GM19025 (cell line): ENCODE data around the gene SRSF7.
"Not testable (repeated sequence)": the region's sequence is repeated elsewhere in the genome, so short reads cannot be mapped to it uniquely, and the experiment has no call there.

Source experiments
- ATAC-seq: cut with Tn5 transposase; IDR thresholded peaks from one replicate; pipeline ENCODE4 v1.9.1; 2021; ENCODE audit warnings: mild to moderate bottlenecking, low read depth, moderate library complexity; ENCODE audit not compliant: unreplicated experiment

The SRSF7 gene

DNA sequence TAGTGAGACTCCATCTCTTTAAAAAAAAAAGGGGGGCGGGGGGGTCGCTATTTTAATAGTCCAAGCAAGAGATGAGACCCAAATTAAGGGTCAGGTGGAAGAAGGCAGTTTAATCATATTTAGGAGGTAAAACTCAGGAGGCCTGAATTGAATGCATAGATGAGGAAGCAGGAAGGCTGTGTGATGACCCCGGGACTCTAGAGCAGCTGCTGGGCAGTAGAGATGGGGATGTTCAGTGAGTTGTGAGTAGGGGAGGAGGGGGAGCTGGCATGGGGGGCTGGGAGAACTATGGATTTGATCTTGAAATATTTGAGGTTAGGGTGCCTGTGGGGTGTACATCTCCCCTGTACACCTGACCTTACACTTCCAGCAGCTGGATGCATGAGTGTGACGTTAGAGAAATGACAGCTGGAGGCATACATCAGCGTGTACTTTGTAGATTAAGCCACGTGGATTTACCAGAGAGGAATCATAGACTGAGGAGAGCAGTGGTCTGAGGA, 44.3 kb downstream of the SRSF7 start:
- ATAC-seq, result no peak

- no peak for ATAC-seq
Measured at GRCh38 chr2:38704664-38705063, 46.5 kb downstream of the SRSF7 start.

- not testable (repeated sequence) for ATAC-seq
Measured at GRCh38 chr2:38703336-38703735, 47.8 kb downstream of the SRSF7 start.

- ATAC-seq, result no peak
Measured at GRCh38 chr2:38702413-38702812, 48.7 kb downstream of the SRSF7 start.

DNA sequence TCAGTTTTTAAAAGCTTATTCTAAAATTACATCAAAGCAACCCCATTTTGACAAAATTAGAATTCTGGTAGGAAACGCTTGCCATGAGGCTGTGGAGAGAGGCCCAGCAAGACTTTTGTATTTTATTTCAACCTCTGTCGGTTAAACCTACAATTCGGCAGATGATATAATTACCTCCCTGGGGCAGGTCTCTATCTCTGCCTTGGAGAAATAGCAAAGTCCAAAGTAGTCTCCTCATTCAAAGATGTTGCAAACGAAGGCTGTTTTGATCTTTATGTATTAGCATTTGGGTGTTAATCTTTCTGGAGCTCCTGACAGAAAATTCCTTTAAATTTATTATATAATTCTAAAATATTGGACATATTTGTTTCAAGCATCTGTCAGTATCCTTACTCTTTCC, 49.6 kb downstream of the SRSF7 start:
- no peak for ATAC-seq

- ATAC-seq, result no peak
Measured at GRCh38 chr2:38700881-38701458, 50.2 kb downstream of the SRSF7 start.

DNA sequence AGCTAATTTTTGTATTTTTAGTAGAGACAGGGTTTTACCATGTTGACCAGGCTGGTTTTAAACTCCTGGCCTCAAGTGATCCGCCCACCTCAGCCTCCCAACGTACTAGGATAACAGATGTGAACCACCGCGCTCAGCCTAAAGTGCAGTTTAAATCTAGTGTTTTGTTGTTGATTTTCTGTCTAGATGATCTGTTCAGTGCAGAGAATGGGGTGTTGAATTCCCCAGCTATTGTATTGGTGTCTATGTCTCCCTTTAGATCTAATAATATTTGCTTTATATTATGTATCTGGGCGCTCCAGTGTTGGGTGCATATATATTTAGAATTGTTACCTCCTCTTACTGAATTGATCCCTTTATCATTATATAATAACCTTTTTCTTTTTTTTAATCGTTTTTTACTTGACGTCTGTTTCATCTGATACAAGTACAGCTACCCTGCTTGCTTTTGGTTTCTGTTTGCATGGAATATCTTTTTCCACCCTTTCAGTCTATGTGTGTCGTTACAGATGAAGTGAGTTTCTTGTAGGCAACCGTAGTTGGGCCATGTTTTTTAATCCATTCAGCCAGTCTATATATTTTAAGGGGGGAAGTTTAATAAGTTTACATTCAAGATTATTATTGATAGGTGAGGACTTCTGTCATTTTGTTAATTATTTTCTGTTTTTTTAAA, 50.9 kb downstream of the SRSF7 start:
- ATAC-seq, result no peak

DNA sequence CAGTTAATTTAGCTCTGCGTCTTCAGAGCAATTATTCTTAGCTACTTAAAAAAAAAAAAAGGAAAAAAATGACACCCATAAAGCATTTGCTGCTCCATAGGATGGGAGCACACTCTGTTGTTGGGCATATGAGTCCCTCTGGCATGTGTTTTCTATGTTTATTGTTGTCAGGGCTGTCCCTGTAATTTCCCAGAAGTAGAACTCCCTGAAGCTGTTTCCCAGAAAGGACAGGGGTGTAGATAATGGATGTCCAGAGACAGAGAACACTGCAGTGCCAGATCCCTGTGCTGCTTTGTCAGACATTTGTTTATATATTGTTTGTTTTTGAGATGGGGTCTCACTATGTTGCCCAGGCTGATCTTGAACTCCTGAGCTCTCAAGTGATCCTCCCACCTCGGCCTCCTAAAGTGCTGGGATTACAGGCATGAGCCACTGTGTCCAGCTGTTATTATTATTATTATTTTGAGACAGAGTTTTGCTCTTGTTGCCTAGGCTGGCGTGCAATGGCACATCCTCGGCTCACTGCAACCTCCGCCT, 52.6 kb downstream of the SRSF7 start:
- no peak for ATAC-seq

- no peak for ATAC-seq
Measured at GRCh38 chr2:38697116-38697840, 53.9 kb downstream of the SRSF7 start.
